Measurements from ENCODE around the gene PRRT1B.
A peak's percentile ranks its signal among the peaks of the same experiment; 100 is the strongest.
"Not testable (repeated sequence)": the region's sequence is repeated elsewhere in the genome, so short reads cannot be mapped to it uniquely, and the experiment has no call there.

PRRT1B gene

GRCh38 chr9:131545003-131545785 lies at the start of gene PRRT1B:
Gene PRRT1B (plus strand): TSS chr9:131545523. CDS start chr9:131545616, 93 bp downstream.
- no peak for DNase-seq

GRCh38 chr9:131495785-131496184 lies 49.5 kb upstream of the PRRT1B start:
- no peak for DNase-seq

GRCh38 chr9:131496844-131497405 lies 48.4 kb upstream of the PRRT1B start:
- DNase-seq, result no peak

DNA sequence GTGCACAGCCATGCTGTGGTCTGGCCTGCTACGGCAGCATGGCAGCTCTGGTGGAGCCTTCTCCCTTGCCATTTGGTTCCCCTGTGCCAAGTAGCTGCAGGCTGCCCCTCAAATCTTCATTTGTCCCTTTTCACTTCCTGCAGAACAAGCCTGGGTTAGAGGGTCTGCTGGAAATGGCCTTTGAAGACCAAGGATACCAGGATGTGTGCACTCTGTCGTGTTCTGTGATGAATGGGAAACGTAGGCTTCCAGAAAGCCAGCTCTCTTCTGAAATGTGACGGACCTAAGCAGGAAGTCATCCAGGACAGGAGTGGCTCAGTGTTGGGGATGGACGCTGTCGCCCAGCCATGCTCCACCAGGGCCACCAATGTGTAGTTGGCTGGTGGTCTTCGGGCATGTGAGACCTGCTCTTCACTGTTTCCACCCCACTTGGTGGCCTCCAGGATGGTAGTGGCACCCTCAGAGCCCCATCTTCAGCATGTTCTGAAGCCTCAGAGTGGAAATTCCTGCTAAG lies 46.0 kb upstream of the PRRT1B start:
- DNase-seq, result no peak

DNA sequence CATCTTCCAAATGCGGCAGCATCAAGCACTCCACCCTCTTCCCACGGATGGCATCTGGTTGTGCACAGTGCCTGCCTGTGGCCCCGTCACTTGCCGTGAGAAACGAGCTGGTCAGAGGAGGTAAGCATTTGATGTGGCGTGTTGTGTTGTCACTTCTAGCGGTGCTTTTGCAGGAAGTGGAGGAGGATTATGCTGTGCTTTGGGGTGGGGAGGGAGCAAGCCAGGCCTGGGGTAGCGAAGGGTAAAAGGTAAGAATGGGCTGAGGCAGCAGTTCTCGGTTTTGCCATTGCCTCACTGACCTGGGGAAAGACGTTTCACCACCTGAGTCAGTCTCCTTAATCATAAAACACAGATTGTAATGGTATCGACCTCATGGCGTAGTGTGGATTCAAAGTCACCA lies 44.9 kb upstream of the PRRT1B start:
- DNase-seq, result no peak

GRCh38 chr9:131500939-131501541 lies 44.3 kb upstream of the PRRT1B start:
- DNase-seq, result no peak

GRCh38 chr9:131502781-131503625 lies 42.3 kb upstream of the PRRT1B start, which contains the start of gene POMT1:
Gene POMT1 (plus strand): TSS chr9:131502918. CDS start chr9:131504219, 1,301 bp downstream.
- DNase-seq, result peak; percentile 95

DNA sequence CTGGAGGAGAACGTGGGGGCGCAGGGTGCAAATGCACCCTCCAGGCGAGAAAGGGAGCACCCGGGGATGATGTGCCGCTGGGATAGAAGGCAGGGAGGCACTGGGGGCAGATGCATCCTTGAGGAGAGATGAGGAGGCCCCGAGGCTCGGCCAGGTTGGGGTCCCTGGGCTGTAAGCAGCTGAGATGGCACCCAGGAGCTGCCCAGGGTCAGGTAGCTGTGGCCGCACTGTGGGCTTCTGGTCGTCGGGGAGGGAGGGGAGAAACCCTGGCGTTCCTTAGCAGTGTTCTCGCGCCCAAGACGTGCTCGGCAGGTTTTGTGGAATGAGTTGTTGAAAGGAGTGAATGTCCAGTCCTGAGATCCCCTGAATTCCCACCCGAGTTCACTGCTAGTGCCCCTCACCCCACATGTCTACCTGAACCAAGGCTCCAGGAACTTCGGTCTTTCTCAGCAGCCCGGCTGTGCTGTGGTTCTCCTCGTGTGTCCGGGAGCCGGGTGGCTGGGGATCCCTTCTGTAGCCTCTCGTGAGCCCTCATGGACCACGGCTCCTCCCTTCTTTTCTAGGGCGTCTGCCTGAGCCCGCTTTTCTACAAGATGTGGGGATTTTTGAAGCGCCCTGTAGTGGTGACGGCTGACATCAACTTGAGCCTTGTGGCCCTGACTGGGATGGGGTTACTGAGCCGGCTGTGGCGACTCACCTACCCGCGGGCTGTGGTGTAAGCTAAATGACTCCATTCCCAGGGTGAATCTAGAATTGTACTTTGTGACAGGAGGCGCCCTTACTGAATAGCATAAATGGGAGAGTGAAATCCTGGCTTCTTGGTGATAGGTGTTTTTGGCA lies 41.5 kb upstream of the PRRT1B start:
- no peak for DNase-seq

DNA sequence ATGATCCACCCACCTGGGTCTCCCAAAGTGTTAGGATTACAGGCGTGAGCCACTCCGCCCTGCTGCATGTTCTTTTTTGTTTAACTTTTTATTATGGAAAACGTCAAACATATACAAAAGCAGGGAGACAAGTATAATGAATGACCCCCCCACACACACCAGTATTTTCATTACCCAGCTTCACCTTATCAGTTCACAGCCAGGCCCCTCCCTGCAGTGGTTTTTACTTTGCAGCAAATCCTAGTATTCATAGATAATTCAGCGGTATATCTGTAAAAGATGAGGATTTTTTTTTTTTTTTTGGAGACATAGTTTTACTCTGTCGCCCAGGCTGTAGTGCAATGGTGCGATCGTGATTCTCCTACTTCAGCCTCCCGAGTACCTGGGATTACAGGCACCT lies 40.3 kb upstream of the PRRT1B start:
- DNase-seq, result no peak

DNA sequence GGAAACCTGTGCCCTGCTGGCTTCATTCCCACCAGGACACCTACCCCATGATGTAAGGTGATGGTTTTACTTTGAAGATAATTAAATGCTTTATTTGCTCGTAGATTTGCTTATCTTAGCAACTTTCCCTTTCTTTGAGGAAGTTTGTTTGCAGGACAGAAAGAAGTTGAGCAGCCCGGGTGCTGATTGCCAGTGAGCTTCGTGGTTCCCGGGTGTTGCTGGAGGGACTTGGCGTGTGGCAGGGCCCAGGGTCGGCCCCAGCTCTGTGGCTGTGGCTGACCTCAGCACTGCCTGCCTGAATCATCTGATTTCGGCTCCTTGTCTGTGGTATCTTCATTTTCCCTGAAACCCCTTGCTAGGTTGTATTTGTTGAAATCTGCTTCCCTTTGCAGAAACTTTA lies 33.9 kb upstream of the PRRT1B start:
- no peak for DNase-seq

GRCh38 chr9:131511880-131512279 lies 33.4 kb upstream of the PRRT1B start:
- no peak for DNase-seq

DNA sequence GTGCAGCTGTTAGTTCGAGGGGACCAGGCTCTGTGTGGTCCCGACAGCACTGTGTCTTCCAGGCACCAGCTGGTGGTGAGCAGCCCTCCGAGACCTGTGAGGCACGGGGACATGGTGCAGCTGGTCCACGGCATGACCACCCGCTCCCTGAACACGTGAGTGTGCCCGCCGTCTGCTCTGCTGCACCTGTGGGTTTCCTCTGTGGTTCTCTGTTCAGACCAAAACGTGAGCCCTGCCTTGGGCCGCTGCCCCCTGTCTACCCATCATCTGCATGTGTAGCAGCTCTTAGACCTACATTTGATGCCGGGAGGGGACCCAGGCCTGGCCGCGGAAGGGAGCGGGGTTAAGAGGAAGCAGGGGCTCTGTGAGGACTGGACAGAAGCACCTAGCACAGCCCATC lies 32.1 kb upstream of the PRRT1B start:
- DNase-seq, result no peak

- DNase-seq, result not testable (repeated sequence)
Observed at GRCh38 chr9:131515559-131516031, 29.7 kb upstream of the PRRT1B start.

DNA sequence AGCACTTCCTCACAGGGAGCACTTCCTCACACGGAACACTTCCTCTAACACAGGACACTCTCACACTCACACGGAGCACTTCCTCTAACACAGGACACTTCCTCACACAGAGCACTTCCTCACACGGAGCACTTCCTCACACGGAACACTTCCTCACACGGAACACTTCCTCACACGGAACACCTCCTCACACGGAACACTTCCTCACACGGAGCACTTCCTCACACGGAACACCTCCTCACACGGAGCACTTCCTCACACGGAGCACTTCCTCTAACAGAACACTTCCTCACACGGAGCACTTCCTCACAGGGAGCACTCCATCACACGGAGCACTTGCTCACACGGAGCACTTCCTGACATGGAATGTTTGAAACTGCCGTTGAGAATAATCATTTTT lies 29.2 kb upstream of the PRRT1B start:
- DNase-seq, result no peak

- no peak for DNase-seq
Observed at GRCh38 chr9:131516930-131517329, 28.4 kb upstream of the PRRT1B start.

DNA sequence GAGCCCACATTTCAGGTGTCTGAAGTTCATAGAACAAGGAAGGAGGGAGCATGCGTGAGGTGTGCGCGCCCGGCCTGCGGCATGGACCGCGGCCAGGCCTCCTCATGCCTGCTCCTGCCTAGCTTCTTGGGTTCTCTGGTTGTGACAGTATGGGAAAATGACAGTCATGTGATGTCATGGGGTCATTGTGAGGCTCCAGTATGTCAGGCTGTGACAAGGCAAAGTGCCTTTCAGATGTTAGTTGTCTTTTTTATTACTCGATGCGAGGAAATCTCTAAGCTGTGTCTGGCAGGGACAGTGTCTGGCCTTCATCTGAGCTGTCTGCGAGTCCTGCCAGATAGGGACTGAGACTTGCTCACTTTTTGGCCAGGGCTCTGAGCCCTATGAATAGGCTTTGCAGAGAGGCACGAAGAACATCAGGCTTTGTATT lies 27.5 kb upstream of the PRRT1B start:
- no peak for DNase-seq

DNA sequence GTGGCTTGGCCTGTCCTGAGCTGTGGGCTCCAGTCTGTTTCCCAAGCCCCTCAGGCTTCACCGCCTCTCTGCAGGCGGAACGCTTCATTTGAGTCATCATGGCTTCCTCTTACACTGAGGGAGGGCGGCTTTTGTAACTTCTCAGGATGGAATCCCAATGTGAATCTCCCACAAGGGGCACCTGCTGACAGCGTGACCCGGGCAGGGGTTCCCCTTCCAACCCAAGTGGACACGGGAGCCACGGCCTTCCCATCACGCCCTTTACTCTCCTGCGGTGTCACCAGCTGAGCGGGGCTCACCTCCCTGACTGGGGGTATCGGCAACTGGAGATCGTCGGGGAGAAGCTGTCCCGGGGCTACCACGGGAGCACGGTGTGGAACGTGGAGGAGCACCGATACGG lies 26.8 kb upstream of the PRRT1B start:
- no peak for DNase-seq

DNA sequence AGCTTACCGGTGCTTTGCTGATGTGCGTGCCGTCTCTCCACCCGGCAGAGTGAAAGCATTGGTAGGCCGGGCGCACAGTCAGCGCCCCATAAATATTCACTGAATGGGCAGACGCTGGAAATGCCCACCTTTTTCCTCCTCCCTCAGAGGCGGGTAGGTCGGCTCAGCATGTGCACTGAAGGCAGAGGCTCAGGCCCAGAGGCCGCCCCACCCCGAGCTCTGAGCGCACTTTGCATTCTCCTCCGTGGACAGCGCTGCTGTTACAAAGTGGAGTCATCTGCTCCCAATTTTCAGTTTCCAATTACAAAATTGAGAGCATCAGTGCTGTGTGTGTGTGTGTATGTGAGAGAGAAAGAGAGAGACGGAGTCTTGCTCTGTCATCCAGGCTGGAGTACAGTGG lies 24.8 kb upstream of the PRRT1B start:
- DNase-seq, result no peak

GRCh38 chr9:131521203-131521602 lies 24.1 kb upstream of the PRRT1B start:
- no peak for DNase-seq

DNA sequence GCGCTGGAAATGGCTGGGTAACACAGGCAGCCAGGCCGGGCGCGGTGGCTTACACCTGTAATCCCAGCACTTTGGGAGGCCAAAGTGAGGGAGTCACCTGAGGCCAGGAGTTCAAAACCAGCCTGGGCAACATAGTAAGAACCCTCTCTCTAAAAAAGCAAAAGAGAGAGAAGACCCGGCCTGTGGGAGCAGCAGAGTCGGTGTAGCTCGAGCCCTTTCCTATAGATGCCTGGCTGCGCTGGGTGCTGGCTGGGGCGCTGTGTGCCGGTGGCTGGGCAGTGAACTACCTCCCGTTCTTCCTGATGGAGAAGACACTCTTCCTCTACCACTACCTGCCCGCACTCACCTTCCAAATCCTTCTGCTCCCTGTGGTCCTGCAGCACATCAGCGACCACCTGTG lies 23.5 kb upstream of the PRRT1B start:
- DNase-seq, result no peak

DNA sequence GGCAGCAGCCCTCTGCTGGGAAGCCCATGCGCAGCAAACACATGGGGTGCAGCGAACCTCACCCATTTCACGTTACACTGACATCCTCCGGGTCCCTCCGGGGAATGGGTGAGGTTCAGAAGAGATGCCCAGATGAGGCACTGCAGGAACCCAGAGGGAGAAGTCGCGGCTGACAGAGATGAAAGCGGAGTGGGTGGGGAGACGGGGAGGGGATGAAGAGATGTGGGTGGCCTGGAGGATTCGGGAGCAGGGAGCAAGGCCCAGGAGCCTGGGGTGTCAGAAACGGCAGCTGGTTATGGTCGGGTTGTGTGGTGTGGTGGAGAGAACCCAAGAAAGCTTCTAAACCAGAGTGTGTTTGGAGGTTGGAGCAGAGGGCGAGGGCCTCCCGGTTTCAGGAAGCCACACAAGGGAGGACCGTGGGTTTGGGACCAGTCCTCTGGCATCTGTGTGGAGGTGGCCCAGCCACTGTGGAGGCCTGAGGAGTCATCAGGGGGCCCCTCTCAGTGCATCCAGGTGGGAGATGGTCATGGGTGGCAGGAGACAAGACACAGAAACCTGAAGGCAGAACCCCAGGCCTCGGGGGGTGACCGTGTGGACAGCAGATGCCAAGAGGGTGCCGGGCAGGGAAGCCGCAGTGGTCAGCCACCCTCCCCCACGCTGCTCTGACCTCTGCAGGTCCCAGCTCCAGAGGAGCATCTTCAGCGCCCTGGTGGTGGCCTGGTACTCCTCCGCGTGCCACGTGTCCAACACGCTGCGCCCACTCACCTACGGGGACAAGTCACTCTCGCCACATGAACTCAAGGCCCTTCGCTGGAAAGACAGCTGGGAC lies 22.9 kb upstream of the PRRT1B start:
- no peak for DNase-seq

Data from NCI-H2171 (cell line).